Measurements from ENCODE around the gene KIF21B. TPM values are rescaled to one million over a fixed set of nuclear protein-coding genes. Genes with fewer than 3 reads are reported as not detected.

Gene KIF21B
- total and polyA plus RNA-seq, 2 experiments from 2014 or later: 4.6 to 34.3 TPM

GRCh38 chr1:200999667-201000066 is 23.8 kb downstream of the KIF21B start:
- Histone ChIP-seq H2AFZ (no peak overlapping the region), H3K79me2 (replicated peaks; ENCODE audit: insufficient read depth) (no peaks in the 10 kb centered on the region), H4K20me1 (replicated peaks; ENCODE audit: insufficient read depth) (no peaks in the 10 kb centered on the region; the same call in 1 of the 2 replicates), H3K27me3 (ENCODE audit: insufficient read depth) (no peaks in the 10 kb centered on the region), H3K4me2 (no peak overlapping the region), H3K4me1 (ENCODE audit: insufficient read depth) (no peaks in the 10 kb centered on the region), H3K36me3 (ENCODE audit: insufficient read depth) (no peaks in the 10 kb centered on the region; the same call in 1 of the 2 replicates), H3K9me2 (ENCODE audit: insufficient read depth) (no peaks in the 10 kb centered on the region), H3K4me3 (no peak overlapping the region), H3F3A (replicated peaks; ENCODE audit: low read depth) (no peaks in the 10 kb centered on the region), H3K27ac (ENCODE audit: low read depth) (no peak overlapping the region)
- Mint-ChIP-seq H3K4me1 (no peaks in the 10 kb centered on the region), H3K9me3 (no peaks in the 10 kb centered on the region), H3K36me3 (ENCODE audit: low read depth) (peaks cover 17% of the 10 kb centered on the region), H3K27me3 (ENCODE audit: insufficient read depth, low read depth, poor library complexity) (peaks cover 5% of the 10 kb centered on the region), H3K27ac (no peak overlapping the region), H3K4me3 (no peak overlapping the region)
- DNase-seq (ENCODE audit: low spot score) (no peak), ATAC-seq (no peak)
- TF ChIP-seq STAT1 (IDR thresholded peaks at IDR 0.05; ENCODE audit: unreplicated experiment): no peak
- no peak for TF ChIP-seq CTCF (conservative IDR thresholded peaks at IDR 0.05; ENCODE audit: low read depth in 2 of 2)
- TF ChIP-seq ZNF462 (CRISPR knock-in tag; IDR thresholded peaks at IDR 0.05): no peak
- no peak for TF ChIP-seq NANOG (IDR thresholded peaks at IDR 0.05; ENCODE audit: borderline replicate concordance)
- TF ChIP-seq EZH2phosphoT487 (IDR thresholded peaks at IDR 0.05; ENCODE audit: unreplicated experiment): no peak
- TF ChIP-seq JUNB (IDR thresholded peaks at IDR 0.05; ENCODE audit: unreplicated experiment): no peak
- TF ChIP-seq ETS1 (IDR thresholded peaks at IDR 0.05): no peak
- TF ChIP-seq CREB1 (CRISPR knock-in tag; IDR thresholded peaks at IDR 0.05; ENCODE audit: low read depth): no peak
- TF ChIP-seq EZH2 (IDR thresholded peaks at IDR 0.05; ENCODE audit: low read depth, unreplicated experiment): no peak
- no peak for TF ChIP-seq REST (IDR thresholded peaks at IDR 0.05; ENCODE audit: unreplicated experiment)

Data from GM23338 (cell line).